Measurements from ENCODE around the gene LCNL1.

The LCNL1 gene

GRCh38 chr9:136943291-136944211 lies 39.2 kb upstream of the LCNL1 start:
- TF ChIP-seq, protein P1, sequence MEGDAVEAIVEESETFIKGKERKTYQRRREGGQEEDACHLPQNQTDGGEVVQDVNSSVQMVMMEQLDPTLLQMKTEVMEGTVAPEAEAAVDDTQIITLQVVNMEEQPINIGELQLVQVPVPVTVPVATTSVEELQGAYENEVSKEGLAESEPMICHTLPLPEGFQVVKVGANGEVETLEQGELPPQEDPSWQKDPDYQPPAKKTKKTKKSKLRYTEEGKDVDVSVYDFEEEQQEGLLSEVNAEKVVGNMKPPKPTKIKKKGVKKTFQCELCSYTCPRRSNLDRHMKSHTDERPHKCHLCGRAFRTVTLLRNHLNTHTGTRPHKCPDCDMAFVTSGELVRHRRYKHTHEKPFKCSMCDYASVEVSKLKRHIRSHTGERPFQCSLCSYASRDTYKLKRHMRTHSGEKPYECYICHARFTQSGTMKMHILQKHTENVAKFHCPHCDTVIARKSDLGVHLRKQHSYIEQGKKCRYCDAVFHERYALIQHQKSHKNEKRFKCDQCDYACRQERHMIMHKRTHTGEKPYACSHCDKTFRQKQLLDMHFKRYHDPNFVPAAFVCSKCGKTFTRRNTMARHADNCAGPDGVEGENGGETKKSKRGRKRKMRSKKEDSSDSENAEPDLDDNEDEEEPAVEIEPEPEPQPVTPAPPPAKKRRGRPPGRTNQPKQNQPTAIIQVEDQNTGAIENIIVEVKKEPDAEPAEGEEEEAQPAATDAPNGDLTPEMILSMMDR (IDR thresholded peaks at IDR 0.05; ENCODE audit: low read depth, low read length), result no peak

GRCh38 chr9:136944212-136944518 lies 38.6 kb upstream of the LCNL1 start:
- TF ChIP-seq, protein P1 (IDR thresholded peaks at IDR 0.05; ENCODE audit: low read depth, low read length), result no peak
- peak overlapping the region; percentile 88 for H3K4me3 ChIP-seq (ENCODE audit: low read depth, low read length)

More at GRCh38 chr9:136943291-136944211, 39.2 kb upstream of the LCNL1 start:
- peak overlapping the region; percentile 88 for H3K4me3 ChIP-seq (ENCODE audit: low read depth, low read length)

DNA sequence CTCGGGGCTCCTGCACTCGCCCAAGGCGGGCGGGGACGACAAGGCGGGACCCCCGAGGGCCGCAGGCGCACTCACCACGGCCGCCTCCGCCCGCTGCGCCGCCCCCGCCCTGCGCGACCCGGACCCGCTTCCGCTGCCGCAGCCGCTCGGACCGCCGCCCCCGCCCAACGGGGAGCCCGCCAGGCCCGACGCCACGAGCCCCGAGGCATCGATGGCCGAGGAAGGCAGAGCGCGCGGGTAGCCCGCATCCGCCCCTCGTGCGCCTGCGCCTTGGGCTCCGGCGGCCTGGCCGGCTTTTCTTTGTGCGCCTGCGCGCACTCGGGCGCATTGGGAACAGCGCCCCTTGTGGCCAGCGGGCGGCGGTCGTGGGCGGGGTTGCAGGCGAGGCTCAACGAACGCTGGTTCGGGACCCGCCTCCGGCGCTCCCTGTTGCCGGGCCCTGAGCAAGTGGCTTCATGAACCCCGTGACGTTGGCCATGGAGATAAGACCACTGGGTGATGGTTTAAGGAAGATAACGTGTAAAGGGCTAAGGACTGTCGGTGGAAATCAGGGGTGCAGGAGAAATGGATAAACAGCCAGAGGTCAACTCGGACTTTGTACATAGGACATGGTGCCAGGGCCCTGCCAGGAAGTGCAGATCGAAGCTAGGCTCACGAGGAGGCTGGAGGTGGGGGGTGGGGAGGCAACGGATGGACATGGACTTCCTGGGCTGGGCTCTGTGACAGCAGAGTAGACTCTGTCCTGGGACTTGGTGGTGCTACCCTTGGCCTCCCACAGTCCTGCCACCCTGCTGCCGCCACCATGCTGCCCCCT lies 38.1 kb upstream of the LCNL1 start, which contains the start of the genes C8G and FBXW5:
Gene C8G (plus strand): TSS at position 725 of the 814 bp plus-strand sequence. CDS start 78 bp downstream, at position 803.
Gene FBXW5 (minus strand): TSS at position 220 of the 814 bp plus-strand sequence. CDS start 655 bp downstream, outside the sequence.
- TF ChIP-seq, protein P1 (IDR thresholded peaks at IDR 0.05; ENCODE audit: low read depth, low read length), result peak; percentile 90
- H3K4me3 ChIP-seq (ENCODE audit: low read depth, low read length), result peak within 1 kb of the TSS; percentile 88

DNA sequence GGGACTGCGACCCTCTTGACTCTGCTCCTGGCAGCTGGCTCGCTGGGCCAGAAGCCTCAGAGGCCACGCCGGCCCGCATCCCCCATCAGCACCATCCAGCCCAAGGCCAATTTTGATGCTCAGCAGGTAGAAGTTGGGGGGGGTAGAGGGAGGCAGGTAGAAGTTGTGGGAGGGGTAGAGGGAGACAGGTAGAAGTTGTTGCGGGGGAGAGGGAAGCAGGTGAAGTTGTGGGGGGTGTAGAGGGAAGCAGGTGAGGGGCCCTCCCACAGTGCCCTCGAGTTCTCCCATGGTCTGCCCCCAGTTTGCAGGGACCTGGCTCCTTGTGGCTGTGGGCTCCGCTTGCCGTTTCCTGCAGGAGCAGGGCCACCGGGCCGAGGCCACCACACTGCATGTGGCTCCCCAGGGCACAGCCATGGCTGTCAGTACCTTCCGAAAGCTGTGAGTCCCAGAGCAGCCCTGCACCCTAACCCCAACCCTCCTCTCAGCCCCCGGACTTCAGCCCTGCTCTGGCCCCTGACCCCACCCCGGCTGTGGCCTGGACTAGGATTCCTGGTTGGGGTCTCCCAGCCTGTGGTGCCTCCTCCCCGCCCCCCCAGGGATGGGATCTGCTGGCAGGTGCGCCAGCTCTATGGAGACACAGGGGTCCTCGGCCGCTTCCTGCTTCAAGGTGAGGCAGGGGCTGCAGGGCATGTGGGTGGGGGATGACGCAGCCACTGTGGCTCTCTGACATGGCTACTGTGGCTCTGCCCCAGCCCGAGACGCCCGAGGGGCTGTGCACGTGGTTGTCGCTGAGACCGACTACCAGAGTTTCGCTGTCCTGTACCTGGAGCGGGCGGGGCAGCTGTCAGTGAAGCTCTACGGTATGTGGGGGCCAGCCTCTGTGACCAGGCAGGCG lies 37.2 kb upstream of the LCNL1 start:
- TF ChIP-seq, protein P1 (IDR thresholded peaks at IDR 0.05; ENCODE audit: low read depth, low read length), result no peak
- H3K4me3 ChIP-seq (ENCODE audit: low read depth, low read length), result no peak overlapping the region

DNA sequence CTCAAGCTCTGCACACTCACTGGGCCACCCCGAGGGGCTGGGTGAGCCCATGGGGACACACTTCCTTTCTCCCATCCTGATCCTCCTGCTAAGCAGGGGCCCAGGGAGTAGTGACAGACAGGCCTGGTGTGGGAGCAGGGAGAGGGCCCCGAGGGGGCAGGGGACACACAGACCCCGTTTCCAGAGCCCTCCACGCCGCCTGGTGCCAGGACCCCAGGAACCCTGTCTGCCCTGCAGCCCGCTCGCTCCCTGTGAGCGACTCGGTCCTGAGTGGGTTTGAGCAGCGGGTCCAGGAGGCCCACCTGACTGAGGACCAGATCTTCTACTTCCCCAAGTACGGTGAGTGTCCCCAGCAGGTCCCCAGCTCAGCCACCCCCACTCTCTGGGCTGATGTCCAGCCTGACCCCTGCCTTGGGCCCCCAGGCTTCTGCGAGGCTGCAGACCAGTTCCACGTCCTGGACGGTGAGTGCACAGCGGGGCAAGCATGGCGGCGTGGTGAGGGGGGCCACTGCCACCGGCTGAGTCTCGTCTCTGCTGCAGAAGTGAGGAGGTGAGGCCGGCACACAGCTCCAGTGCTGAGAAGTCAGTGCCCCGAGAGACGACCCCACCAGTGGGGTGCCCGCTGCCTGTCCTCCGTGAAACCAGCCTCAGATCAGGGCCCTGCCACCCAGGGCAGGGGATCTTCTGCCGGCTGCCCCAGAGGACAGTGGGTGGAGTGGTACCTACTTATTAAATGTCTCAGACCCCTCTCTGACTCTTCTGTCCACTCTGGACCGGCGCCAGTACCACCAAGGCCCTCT lies 36.4 kb upstream of the LCNL1 start:
- TF ChIP-seq, protein P1 (IDR thresholded peaks at IDR 0.05; ENCODE audit: low read depth, low read length), result no peak
- H3K4me3 ChIP-seq (ENCODE audit: low read depth, low read length), result no peak overlapping the region

All from WI38 (cell line).